ENCODE measurements around the gene LDLRAP1.

DNA sequence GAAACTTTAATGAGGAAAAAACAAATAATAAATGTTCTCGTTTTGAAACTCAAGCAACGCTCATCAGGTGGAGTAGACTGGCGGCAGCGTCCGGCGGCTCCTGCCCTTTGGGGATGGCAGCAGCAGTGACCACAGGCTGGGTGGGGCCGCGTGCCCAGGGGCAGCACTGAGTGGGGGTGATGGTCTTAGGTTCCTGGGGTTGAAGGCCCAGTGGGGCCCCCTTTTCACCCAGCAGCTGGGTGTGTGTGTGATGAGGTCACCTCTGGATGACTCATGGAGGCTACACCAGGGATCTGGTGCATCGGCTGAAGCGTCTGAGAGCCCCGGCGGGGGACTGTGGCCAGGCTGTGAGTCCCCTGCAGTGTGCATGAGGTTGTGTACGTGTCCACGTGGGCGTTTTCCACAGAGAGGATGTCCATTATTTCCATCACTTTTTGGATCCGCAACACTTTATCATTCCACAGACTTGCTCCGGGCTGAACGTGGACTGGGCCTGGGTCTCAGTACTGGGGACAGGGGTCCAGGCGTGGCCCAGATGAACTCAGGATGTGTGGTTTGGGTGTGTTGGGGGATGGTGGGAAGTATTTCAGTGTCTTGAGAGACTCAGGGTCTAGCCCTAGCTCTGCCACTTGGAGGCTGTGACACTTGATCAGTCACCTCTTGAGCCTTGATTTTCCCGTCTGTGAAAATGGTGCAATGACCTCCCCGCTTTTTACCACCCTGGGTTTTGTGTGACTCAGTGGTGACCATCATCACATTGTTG is 25.6 kb downstream of the LDLRAP1 start:
- no peak for TF ChIP-seq ZNF384 (IDR thresholded peaks at IDR 0.05)
- no peak for TF ChIP-seq FOXM1 (IDR thresholded peaks at IDR 0.05; ENCODE audit: borderline replicate concordance)
- TF ChIP-seq SP1 (IDR thresholded peaks at IDR 0.05), result no peak
- TF ChIP-seq, protein P1, sequence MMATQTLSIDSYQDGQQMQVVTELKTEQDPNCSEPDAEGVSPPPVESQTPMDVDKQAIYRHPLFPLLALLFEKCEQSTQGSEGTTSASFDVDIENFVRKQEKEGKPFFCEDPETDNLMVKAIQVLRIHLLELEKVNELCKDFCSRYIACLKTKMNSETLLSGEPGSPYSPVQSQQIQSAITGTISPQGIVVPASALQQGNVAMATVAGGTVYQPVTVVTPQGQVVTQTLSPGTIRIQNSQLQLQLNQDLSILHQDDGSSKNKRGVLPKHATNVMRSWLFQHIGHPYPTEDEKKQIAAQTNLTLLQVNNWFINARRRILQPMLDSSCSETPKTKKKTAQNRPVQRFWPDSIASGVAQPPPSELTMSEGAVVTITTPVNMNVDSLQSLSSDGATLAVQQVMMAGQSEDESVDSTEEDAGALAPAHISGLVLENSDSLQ (IDR thresholded peaks at IDR 0.05), result no peak
- no peak for TF ChIP-seq ELF4 (IDR thresholded peaks at IDR 0.05)
